Ovary (tissue), 9 donors: ENCODE results near the gene CCNK. TPM values are rescaled to one million over a fixed set of nuclear protein-coding genes. Genes with fewer than 3 reads are reported as not detected.

Source experiments
- DNase-seq, 5 donors: peaks; one replicate each; pipeline ENCODE4 v3.0.0-alpha.2; 2019 to 2020
- H3K27ac ChIP-seq, 2 donors: fragments of 200-600 bp; one replicate each; pipeline versions ENCODE4 v1.5.1 to v1.8.0; 2019 to 2022
- H3K27me3 ChIP-seq: fragments of 200-600 bp; one replicate; pipeline ENCODE4 v1.8.0; 2022
- H3K36me3 ChIP-seq: fragments of 200-600 bp; sonication (generic); one replicate; pipeline ENCODE4 v1.5.1; 2019
- H3K4me1 ChIP-seq: one replicate; pipeline ENCODE4 v1.8.1; 2013; ENCODE audit warnings: mild to moderate bottlenecking, moderate library complexity; ENCODE audit not compliant: insufficient read depth
- H3K4me3 ChIP-seq: fragments of 200-600 bp; sonication (generic); one replicate; pipeline ENCODE4 v1.5.1; 2017
- H3K9me3 ChIP-seq, 2 donors: fragments of 200-600 bp in 1 of 2; sonication (generic) in 1 of 2; one replicate each; pipeline versions ENCODE4 v1.5.1 to v1.8.1; 2013 to 2019; ENCODE audit warnings: mild to moderate bottlenecking in 1 of 2, moderate library complexity in 1 of 2
- CTCF ChIP-seq, 3 donors: fragments of 450-650 bp in 2 of 3; fragments of 200-600 bp in 1 of 3; IDR thresholded peaks; one replicate each; pipeline versions ENCODE4 v1.5.1 to v1.8.0; 2016 to 2022; ENCODE audit warnings: antibody characterized with exemption in 3 of 3, mild to moderate bottlenecking in 1 of 3
- EP300 ChIP-seq: sonication (generic); formaldehyde crosslinking; IDR thresholded peaks from one replicate; pipeline ENCODE4 v1.6.1; 2017; ENCODE audit warnings: antibody characterized with exemption
- POLR2A ChIP-seq: fragments of 450-650 bp; IDR thresholded peaks from one replicate; pipeline ENCODE4 v1.6.1; 2017; ENCODE audit warnings: antibody characterized with exemption, mild to moderate bottlenecking, moderate library complexity
- WGBS, 3 donors: extraction: QIAGEN DNeasy Blood & Tissue Kit in 1 of 3; methylation state at CpG; one replicate each; pipeline versions ENCODE4 v1.1.5 to v1.1.7; 2013 to 2017; 5-methylcytosine and 5-hydroxymethylcytosine counted together
- intact Hi-C, 4 donors: fragments of 100-400 bp; cut with DNase I; formaldehyde crosslinking; loops; one replicate each; pipeline versions ENCODE4 v1.11.0 to v1.15.1; 2022 to 2023
- polyA plus RNA-seq, 2 donors: library from polyadenylated mRNA; stranded (reverse); fragments of 200-250 nt in 1 of 2; fragments of 350-450 nt in 1 of 2; fragmentation: Illumina TruSeq in 1 of 2; extraction: RNeasy Lipid Tissue Mini Kit (QIAGEN cat#74804) in 1 of 2; gene quantifications; one replicate each; pipeline ENCODE4 v1.2.3, GENCODE V29; 2013 to 2014
- total RNA-seq, 7 donors: library from RNA; depleted of rRNA in 2 of 7; stranded (reverse); fragments of >200 nt in 2 of 7; fragmentation: NEBNext Ultra II Directional in 3 of 7; extraction: Animal tissue kit (Norgen Biotek cat#: 25700) in 3 of 7; gene quantifications; one replicate each; pipeline versions ENCODE4 v1.1.0 to v1.2.4, GENCODE V29; 2016 to 2023
- donor health status: DM: no; HTN: no; CAD: no; lungs with moderate emphysema.
- donor health status: DM: no; HTN: no; CAD: no.
- donor health status: Bipolar disorder and iron deficiency.
- donor health status: DM: yes; HTN: yes; CAD: no.
- donor health status: DM: no; HTN: no; CAD: no.
- donor health status: DM: yes; HTN: yes; CAD: no.

CCNK gene
- total and polyA plus RNA-seq, 9 donors, result 17.3 to 60.0 (median 46.8) TPM

- WGBS, 3 donors, result 89 to 95% (median 95%) methylated on average over 6 of the region's 6 CpGs
- intact Hi-C loops, result no loop called here
- no peak overlapping the region for H3K27ac ChIP-seq
Measured at GRCh38 chr14:99506276-99506675, 25.1 kb downstream of the CCNK start.

DNA sequence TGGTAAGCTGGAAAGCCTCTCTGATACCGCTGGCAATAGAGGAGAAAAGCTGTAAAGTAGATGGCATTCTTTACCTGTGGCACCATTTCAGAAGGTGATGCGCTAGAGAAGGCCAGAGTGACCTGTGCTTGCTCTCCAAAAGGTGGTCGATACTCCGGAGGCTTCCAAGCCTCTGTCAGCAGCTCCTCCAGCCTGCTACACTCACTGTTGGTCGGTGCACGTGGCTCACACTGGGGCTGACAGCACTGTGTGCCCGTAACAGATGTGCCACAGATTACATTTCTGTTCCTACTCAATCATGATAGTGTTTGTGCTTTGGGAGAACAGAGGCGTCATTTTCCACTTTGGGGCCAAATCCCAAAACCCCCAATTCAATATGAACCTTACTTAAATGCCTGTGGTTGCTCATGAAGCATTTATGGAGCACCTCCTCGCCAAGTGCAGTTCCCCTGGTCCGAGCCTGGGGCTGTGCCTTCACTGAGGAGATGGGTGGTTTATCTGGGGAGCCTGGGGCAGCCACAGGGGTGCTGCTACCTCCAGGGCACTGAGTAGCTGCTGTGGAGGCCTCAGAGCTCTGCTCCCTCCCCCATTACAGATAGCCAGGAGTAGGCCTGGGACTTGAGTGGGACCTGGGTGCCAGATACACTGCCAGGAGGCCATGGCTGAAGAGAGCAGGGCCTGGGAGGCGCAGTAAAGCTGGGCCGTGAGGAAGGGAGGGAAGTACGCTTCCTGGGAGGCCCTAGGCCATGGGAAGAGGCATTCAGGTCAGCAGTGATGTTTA is 26.8 kb downstream of the CCNK start:
- WGBS, 3 donors, result 88 to 94% (median 91%) methylated on average over 13 of the region's 13 CpGs
- Histone ChIP-seq H3K27me3 (no peaks in the 10 kb centered on the region), H3K27ac (no peak overlapping the region), H3K36me3 (no peaks in the 10 kb centered on the region), H3K4me1 (no peaks in the 10 kb centered on the region), H3K4me3 (no peak overlapping the region), H3K9me3 (no peaks in the 10 kb centered on the region)
- intact Hi-C loops, result no loop called here
- TF ChIP-seq EP300, result no peak
- TF ChIP-seq POLR2A, result no peak
- no peak for TF ChIP-seq CTCF (IDR thresholded peaks at IDR 0.05)
- DNase-seq, result no peak

More at GRCh38 chr14:99506276-99506675, 25.1 kb downstream of the CCNK start:
- DNase-seq, result no peak
- Histone ChIP-seq H3K4me1 (no peaks in the 10 kb centered on the region), H3K9me3 (no peaks in the 10 kb centered on the region), H3K27me3 (no peaks in the 10 kb centered on the region), H3K4me3 (no peak overlapping the region), H3K36me3 (no peaks in the 10 kb centered on the region)
- TF ChIP-seq EP300 (no peak), POLR2A (no peak), CTCF (IDR thresholded peaks at IDR 0.05) (no peak)

DNA sequence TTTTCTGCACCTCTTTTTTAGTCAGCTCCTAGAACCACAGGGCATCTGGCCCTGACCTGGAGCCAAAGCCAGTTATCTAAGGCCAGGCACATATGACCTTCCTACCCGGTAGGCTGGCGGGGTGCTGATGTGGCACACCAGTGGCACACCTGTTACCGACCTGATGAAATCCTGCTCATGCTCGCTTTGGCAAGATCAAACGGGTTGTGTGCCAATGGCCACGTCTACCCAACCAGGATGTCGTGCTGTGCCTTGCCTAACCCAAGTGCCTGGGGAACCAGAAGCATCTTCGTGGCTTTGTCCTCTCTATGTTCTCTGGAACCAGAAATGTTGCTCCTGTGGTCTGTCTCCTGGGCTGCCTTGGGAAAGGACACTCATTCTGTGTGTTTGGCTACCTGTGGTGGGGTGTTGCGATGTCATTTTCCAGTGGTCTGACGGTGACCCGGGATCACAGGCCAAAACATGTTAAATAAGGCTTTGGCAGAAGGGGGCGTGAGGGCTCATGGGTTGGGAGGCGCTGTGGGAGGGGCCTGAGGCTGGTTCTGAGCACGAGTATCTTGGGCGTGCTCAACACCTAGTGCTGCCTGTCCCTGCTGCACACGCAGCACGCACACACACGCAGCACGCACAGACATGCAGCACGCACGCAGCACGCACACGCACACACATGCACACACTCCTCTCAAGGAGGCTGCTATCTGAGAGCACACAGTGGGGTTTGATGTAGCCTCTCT is 27.9 kb downstream of the CCNK start:
- Histone ChIP-seq H3K27me3 (no peaks in the 10 kb centered on the region), H3K4me3 (no peak overlapping the region), H3K4me1 (no peaks in the 10 kb centered on the region), H3K36me3 (no peaks in the 10 kb centered on the region), H3K27ac (no peak overlapping the region), H3K9me3 (no peaks in the 10 kb centered on the region)
- DNase-seq, result no peak
- no peak for TF ChIP-seq POLR2A
- TF ChIP-seq CTCF (IDR thresholded peaks at IDR 0.05), result no peak
- TF ChIP-seq EP300, result no peak
- intact Hi-C loops, result no loop called here
- WGBS, 3 donors, result 70 to 75% (median 72%) methylated on average over 23 of the region's 23 CpGs

GRCh38 chr14:99509871-99510555 is 28.8 kb downstream of the CCNK start:
- no peak for DNase-seq
- Histone ChIP-seq H3K4me3 (no peak overlapping the region), H3K27me3 (no peaks in the 10 kb centered on the region), H3K27ac (no peak overlapping the region), H3K4me1 (no peaks in the 10 kb centered on the region), H3K36me3 (no peaks in the 10 kb centered on the region), H3K9me3 (no peaks in the 10 kb centered on the region)
- intact Hi-C loops, result loop anchor here in 1 of 4 donors (10.0 kb wide), 1 partner anchor 375 kb away; no protein-coding TSS in a partner anchor
- 73 to 84% (median 79%) methylated on average over 16 to 27 of the region's 27 CpGs for WGBS, 3 donors
- no peak for TF ChIP-seq POLR2A
- TF ChIP-seq CTCF (IDR thresholded peaks at IDR 0.05), result no peak
- no peak for TF ChIP-seq EP300
